HG02623 (cell line): Measurements from ENCODE around the gene INAFM2.
A peak's percentile ranks its signal among the peaks of the same experiment; 100 is the strongest.

Experiments used
- ATAC-seq: cut with Tn5 transposase; IDR thresholded peaks from one replicate; pipeline ENCODE4 v1.9.1; 2021; ENCODE audit warnings: moderate library complexity; ENCODE audit not compliant: unreplicated experiment

INAFM2 gene

GRCh38 chr15:40358471-40359353 lies 35.2 kb downstream of the INAFM2 start:
- ATAC-seq, result peak; percentile 7

GRCh38 chr15:40360015-40360414 lies 36.5 kb downstream of the INAFM2 start:
- no peak for ATAC-seq

GRCh38 chr15:40361640-40362039 lies 38.1 kb downstream of the INAFM2 start:
- ATAC-seq, result no peak

- ATAC-seq, result no peak
Measured at GRCh38 chr15:40363611-40364010, 40.1 kb downstream of the INAFM2 start.

- no peak for ATAC-seq
Measured at GRCh38 chr15:40364251-40364650, 40.8 kb downstream of the INAFM2 start.

GRCh38 chr15:40365016-40365415 lies 41.5 kb downstream of the INAFM2 start:
- ATAC-seq, result no peak

GRCh38 chr15:40365624-40366456 lies 42.3 kb downstream of the INAFM2 start:
- no peak for ATAC-seq

- no peak for ATAC-seq
Measured at GRCh38 chr15:40366457-40367370, 43.2 kb downstream of the INAFM2 start.

GRCh38 chr15:40367371-40367685 lies 43.8 kb downstream of the INAFM2 start:
- ATAC-seq, result no peak

- ATAC-seq, result peak; percentile 77
Measured at GRCh38 chr15:40367686-40368611, 44.5 kb downstream of the INAFM2 start.

GRCh38 chr15:40368719-40369473 lies 45.4 kb downstream of the INAFM2 start:
- ATAC-seq, result no peak

- ATAC-seq, result no peak
Measured at GRCh38 chr15:40369474-40369869, 46.0 kb downstream of the INAFM2 start.

GRCh38 chr15:40369971-40370370 lies 46.5 kb downstream of the INAFM2 start:
- ATAC-seq, result no peak

- ATAC-seq, result no peak
Measured at GRCh38 chr15:40372981-40373380, 49.5 kb downstream of the INAFM2 start.
